GM06990 (cell line): ENCODE results near the gene CCDC124.
"Not testable (repeated sequence)": the region's sequence is repeated elsewhere in the genome, so short reads cannot be mapped to it uniquely, and the experiment has no call there.

Experiments
- DNase-seq: peaks from one replicate; pipeline ENCODE4 v3.0.0-alpha.2; 2011; ENCODE audit not compliant: insufficient read length; ENCODE audit errors: extremely low read depth
- H3K27me3 ChIP-seq: replicated peaks from 2 replicates; pipeline ENCODE4 v1.6.0; 2011; ENCODE audit warnings: low read length; ENCODE audit not compliant: control insufficient read depth, insufficient read depth
- H3K36me3 ChIP-seq: 2 replicates; pipeline ENCODE4 v1.5.1; 2011; ENCODE audit warnings: low read length; ENCODE audit not compliant: control insufficient read depth, insufficient read depth
- H3K4me3 ChIP-seq: replicated peaks from 2 replicates; pipeline ENCODE4 v1.5.1; 2011; ENCODE audit warnings: low read depth, mild to moderate bottlenecking, control low read depth, low read length
- CTCF ChIP-seq: IDR thresholded peaks from 2 replicates; pipeline ENCODE4 v1.5.1; 2011; ENCODE audit warnings: low read length, control low read depth, mild to moderate bottlenecking, inconsistent platforms; ENCODE audit not compliant: insufficient read depth, poor library complexity, severe bottlenecking

Gene CCDC124

DNA sequence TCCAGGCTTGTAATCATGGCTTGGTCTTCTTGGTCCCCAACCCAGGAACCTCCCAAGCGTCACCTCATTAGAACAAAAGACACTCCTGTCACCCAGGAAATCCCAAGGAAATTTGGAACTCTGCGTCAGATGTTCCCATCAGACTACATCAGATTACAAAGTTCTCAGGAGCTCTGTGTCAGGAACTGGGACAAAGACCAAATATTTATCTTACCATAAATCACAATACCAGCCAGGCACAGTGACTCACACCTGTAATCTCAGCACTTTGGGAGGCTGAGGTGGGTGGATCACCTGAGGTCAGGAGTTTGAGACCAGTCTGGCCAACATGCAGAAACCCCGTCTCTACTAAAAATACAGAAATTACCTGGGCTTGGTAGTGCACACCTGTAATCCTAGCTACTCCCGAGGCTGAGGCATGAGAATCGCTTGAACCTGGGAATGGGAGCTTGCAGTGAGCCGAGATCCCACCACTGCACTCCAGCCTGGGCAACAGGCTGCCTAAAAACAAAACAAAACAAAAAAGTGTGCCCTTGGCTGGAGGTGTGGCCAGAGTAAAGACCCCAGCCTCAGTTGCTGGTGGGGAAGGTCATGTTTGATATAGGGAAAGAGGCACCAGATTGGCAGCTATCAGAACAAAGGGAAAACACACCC, 16.7 kb upstream of the CCDC124 start:
- TF ChIP-seq CTCF = no peak
- no peaks in the 10 kb centered on the region for H3K36me3 ChIP-seq
- no peak overlapping the region for H3K4me3 ChIP-seq
- no peak for DNase-seq
- H3K27me3 ChIP-seq = no peaks in the 10 kb centered on the region

DNA sequence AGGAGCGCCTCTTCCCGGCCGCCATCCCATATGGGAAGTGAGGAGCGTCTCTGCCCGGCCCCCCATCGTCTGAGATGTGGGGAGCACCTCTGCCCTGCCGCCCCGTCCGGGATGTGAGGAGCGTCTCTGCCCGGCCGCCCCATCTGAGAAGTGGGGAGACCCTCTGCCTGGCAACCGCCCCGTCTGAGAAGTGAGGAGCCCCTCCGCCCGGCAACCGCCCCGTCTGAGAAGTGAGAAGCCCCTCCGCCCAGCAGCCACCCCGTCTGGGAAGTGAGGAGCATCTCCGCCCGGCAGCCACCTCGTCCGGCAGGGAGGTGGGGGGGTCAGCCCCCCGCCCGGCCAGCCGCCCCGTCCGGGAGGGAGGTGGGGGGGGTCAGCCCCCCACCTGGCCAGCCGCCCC, 14.7 kb upstream of the CCDC124 start:
- H3K4me3 ChIP-seq, H3K36me3 ChIP-seq, H3K27me3 ChIP-seq, DNase-seq: not testable (repeated sequence)

DNA sequence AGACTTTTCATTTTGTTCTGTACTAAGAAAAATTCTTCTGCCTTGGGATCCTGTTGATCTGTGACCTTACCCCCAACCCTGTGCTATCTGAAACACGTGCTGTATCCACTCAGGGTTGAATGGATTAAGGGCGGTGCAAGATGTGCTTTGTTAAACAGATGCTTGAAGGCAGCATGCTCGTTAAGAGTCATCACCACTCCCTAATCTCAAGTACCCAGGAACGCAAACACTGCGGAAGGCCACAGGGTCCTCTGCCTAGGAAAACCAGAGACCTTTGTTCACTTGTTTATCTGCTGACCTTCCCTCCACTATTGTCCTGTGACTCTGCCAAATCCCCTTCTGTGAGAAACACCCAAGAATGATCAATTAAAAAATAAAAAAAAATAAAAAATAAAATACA, 13.7 kb upstream of the CCDC124 start:
- H3K4me3 ChIP-seq, DNase-seq, H3K27me3 ChIP-seq, H3K36me3 ChIP-seq: not testable (repeated sequence)

GRCh38 chr19:17920527-17920926, 12.3 kb upstream of the CCDC124 start:
- Histone ChIP-seq H3K4me3 (no peak overlapping the region), H3K27me3 (no peaks in the 10 kb centered on the region), H3K36me3 (no peaks in the 10 kb centered on the region)
- DNase-seq = no peak
- no peak for TF ChIP-seq CTCF

GRCh38 chr19:17922138-17922537, 10.7 kb upstream of the CCDC124 start:
- Histone ChIP-seq H3K27me3 (no peaks in the 10 kb centered on the region), H3K36me3 (no peaks in the 10 kb centered on the region), H3K4me3 (no peak overlapping the region)
- TF ChIP-seq CTCF = no peak
- DNase-seq = no peak

GRCh38 chr19:17926044-17926443, 6.8 kb upstream of the CCDC124 start:
- Histone ChIP-seq H3K36me3 (no peaks in the 10 kb centered on the region), H3K27me3 (no peaks in the 10 kb centered on the region), H3K4me3 (no peak overlapping the region)
- TF ChIP-seq CTCF = no peak
- no peak for DNase-seq

- TF ChIP-seq CTCF = no peak
- DNase-seq = peak; percentile 64
- no peaks in the 10 kb centered on the region for H3K27me3 ChIP-seq
- H3K36me3 ChIP-seq = no peaks in the 10 kb centered on the region
- no peak overlapping the region for H3K4me3 ChIP-seq
Observed at GRCh38 chr19:17929056-17929455, 3.8 kb upstream of the CCDC124 start.
